GM19395 (cell line): ENCODE data around the gene RPS21.

Source experiments
- ATAC-seq: cut with Tn5 transposase; IDR thresholded peaks from one replicate; pipeline ENCODE4 v1.9.1; 2021; ENCODE audit warnings: mild to moderate bottlenecking, moderate library complexity; ENCODE audit not compliant: unreplicated experiment

Gene RPS21

DNA sequence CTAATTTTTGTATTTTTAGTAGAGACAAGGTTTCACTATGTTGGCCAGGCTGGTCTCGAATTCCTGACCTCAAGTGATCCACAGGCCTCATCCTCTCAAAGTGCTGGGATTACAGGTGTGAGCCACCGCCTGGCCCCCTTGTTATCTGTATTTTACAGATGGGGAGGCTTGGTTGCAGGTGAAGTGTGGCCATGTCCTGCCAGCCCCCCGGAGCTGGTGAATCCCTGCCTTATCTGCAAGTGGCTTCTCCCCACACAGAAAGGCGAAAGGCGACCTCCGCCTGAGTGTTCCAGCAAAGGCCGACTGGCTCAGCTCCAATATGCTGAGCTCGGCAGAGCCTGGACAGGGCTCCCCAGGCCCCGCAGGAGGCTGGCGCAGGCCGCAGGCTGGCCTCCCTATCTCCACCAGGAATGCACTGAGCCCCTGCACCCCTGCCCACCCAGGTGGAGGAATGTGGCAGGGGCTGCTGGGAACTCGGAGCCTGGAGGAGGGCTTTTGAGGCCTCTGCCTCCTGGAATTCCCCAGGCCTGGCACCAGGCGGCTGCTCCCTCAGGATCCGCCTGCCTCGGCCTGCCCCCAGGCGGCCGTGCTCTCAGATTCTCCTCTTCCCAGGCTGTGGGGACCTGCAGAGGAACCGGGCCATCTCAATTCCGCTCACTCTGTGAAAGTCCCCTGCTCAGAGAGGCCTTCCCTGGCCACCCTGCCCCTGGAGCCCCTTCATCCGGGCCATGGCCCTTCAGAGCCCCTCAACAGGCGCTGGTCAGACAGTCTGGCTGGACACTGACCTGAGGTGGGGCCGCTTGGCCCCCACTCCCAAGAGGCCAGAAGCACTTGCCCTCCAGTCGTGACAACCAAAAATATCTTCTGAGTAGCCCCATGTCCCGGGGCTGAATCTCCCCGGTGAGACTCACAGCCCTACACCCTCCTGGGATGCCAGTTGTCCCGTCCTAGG, 10.5 kb upstream of the RPS21 start:
- no peak for ATAC-seq

- ATAC-seq, result no peak
Measured at GRCh38 chr20:62377064-62377461, 9.8 kb upstream of the RPS21 start.

DNA sequence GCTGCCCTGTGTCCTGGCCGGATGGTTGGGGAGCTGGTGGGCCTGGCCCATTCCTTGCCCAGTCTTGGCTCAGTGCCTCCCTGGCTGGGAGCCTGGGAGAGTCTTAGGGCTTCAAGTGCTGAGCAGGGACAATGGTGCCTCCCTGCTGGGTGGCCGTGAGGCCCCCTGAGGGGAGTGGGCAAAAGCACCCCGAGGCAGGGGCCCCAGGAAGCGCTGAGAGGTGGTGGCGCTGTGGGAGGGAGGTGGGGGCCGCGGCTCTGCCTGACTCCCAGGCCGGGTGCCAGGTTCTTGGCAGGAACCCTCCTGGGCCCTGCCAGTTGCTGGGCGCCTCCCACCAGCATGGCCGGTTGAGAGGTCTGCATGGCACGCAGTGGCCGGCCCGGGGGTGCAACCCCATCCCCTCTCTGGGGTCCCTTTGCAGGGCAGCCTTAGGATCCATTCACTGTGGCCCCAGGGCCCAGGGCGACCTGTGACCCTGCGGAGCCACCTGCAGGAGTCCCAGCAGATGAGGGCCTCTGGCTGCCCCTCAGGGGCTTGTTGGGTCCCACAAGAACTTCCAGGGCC, 9.2 kb upstream of the RPS21 start:
- no peak for ATAC-seq

GRCh38 chr20:62378215-62378614, 8.7 kb upstream of the RPS21 start:
- ATAC-seq, result no peak

- ATAC-seq, result no peak
Measured at GRCh38 chr20:62381202-62381797, 5.6 kb upstream of the RPS21 start.

GRCh38 chr20:62381842-62382241, 5.1 kb upstream of the RPS21 start:
- no peak for ATAC-seq

DNA sequence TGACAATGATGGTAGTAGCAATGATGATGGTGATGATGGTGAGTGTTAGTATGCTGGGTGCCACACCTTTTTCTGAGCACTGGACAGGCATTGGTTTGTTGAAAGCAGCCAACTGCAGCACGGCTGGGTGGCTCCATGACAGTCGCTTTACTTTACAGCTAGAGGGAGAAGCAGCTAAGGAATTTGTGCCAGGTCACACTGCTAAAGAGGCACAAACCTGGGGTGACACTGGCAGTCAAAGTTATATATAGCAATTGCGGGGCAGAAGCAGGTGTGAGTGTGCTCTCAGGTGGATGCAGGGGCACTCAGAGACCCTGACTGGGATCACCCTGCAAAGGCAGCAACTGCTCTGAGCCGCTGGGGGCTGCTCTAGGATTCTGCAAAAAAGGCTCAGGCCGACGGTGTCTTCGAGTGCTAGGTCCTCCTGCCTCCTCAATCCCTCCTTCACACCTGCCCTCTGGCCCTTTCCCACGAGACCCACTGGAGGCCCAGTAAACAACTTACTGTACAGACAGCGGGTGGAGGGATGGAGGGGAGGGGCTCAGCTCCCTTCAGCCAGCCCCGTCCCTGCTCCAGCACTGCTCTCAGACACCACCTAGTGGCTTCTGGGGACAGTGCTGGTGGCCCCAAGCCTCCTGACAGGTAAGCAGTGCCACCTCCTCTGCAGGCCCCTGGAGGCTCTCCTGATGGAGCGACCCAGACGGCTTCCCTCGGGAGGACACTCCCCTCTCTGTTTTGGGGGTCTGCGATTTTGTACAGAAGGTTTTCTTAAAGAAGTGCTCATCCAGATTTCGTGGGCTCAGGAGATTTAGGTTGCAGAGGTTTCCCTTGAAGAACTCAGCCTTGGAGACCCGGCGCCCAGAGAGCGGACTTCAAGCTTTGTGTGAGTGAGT, 4.4 kb upstream of the RPS21 start:
- peak; percentile 53 for ATAC-seq

DNA sequence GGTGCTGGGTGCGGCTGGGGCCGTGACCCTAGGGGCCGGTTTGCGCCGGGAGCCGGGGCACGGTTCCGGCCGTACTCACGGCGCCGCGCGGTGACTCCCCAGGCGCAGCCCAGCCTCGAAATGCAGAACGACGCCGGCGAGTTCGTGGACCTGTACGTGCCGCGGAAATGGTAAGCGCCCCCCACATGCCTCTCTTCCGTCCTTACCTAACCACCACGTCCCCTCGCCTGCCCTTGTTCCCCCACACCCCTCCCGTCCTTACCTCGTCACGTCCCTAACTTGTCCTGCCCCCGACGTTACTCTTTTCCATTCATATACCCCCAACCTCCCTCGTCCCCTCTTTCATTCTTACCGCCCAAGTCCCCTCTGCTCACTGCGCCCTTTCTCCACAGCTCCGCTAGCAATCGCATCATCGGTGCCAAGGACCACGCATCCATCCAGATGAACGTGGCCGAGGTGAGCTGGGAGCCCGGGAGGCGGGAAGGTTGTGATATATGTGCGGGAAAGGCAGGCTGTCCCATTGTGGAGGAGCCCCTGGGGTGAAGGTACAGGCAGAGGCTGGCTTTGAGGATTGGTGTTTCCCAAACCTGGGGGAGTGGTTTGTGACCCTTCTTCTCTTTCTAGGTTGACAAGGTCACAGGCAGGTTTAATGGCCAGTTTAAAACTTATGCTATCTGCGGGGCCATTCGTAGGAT, 463 bp downstream of the RPS21 start:
- ATAC-seq, result peak; percentile 4

DNA sequence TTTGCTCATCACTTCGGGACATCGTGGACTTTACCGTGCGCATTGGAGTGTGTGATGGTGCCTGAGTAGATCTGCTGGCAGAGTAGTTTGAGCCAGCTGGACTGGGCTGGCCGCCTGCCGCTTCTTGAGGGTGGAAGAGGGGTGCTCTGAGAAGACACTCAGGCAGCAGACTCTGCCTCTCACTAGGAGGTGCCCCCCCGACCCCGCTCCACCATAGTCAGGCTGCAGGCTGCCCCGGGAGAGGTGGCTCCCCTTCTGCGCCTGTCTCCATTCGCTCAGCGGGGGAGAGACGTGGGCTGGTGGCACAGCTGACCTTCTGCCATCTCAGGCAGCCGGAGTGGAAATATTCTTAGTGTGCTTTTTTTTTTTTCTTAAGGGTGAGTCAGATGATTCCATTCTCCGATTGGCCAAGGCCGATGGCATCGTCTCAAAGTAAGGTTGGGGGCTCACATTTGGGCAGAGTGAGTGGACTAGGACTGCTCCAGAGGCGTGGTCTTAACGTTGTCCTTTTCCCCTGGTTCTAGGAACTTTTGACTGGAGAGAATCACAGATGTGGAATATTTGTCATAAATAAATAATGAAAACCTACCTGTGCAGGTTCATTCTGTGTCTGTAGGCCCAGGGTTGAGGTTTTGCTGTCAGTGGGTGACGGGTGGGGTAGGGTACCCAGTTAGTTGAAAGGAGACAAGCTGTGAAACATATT, 1.2 kb downstream of the RPS21 start:
- no peak for ATAC-seq

DNA sequence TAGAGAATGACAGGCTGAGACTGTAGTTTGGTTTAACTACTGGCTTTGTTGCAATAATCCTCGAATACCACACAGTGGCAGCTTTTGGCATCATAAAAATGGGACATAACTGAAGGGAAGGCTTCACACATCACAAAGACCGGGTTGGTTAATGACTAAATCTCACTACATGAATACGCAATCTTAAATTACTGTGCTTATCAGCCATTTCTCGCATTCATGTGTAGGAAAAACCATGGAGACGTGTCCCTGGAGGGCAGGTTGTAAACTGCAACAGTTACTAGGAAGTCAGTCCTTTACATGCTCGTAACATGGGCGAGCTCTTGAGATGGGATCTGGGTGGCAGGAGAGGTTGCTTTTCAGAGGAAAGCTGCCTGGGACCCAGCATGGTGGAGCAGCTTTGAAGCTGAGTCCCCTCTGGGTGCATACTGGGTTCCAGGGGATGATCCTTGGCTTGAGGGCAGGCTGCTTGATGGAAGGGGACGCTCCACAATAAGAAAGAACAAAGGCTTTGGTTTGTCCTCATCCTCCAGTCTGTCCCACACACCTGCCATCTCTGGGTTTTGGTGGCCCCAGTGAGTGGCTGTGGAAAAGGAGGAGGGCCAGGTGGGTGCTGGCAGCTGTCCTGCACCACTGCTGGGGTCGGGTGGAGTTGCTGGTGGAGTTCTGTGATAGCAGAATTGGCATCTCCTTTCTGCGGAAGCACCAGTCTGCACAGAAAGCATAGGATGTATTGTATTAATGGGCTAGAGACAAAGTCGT, 2.1 kb downstream of the RPS21 start:
- no peak for ATAC-seq

- ATAC-seq, result no peak
Measured at GRCh38 chr20:62389601-62390087, 2.7 kb downstream of the RPS21 start.

DNA sequence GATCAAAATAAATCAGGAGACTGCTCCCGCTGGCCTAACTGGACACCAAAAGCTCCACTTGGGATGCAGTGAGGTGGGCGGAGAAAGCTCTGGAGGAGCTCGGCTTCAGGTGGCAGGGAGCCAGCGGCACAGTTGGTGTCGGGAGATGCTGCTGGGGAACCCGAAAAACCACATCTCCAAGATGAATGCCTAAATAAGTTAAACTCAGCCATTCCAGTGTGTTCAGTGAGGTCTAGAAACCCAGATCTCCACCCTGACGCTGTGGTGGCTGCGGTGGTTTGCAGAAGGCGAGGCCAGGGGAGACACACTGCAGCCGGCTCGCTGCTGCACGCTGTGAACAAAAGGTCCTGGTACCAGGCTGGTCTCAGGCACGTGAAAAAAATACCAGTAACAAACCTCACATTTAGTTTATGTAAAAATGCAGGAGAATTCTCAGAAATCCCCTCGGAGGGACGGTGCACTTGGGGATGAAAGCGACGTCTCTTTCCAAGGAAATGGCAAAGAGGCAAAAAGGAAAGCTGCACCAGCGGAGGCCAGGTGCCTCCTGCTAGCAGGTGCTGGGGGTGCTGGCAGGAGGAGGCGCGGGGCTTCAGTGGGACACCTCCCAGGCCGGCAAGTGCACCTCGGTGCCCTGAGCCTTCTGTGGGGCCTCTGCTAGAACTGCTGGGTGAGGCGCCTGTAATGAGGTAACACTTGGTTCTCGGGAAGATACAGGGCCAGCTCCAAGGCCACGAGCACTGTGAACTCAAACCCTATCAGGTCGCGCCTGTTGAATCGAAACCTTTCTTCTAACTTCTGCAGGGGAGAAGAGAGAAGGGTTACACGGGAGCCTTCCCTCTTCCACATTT, 3.6 kb downstream of the RPS21 start:
- no peak for ATAC-seq

GRCh38 chr20:62391165-62392076, 4.5 kb downstream of the RPS21 start:
- ATAC-seq, result no peak

- ATAC-seq, result no peak
Measured at GRCh38 chr20:62392077-62392418, 5.1 kb downstream of the RPS21 start.

DNA sequence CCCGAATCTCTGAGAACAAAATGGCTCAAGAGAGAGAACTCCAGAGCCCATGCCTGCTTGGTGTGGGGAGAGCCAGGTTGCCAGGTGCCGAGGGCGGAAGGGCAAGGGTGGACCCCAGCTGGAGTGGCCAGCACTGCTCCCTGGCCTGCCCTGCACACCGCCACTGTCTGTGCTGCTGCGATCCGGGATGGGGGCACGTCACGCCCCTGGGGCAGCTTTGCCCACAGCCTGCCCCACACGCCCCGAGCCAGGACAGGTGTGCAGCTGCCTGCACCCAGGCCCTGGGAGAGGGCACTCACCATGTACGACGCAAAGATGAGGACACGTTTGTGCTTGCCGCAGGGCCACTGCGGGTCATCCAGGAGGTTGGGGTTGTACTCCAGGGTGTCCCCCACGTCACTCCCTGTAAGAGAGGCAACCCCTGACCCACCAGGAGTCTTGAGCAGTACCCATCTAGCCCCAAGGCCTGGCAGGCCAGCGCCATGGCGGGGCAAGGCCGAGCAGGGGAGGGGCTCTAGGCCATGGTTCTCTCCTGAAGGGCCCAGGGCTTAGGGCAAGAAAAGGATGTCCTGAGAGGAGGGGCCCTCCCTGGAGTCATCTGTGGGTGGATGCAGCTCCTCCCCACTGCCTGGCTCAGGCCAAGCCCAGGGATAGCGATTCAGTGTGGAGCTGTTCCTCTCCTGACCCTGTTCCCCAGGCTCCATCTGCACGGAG, 5.9 kb downstream of the RPS21 start:
- ATAC-seq, result no peak

- no peak for ATAC-seq
Measured at GRCh38 chr20:62393335-62393665, 6.4 kb downstream of the RPS21 start.

GRCh38 chr20:62393830-62394229, 6.9 kb downstream of the RPS21 start:
- no peak for ATAC-seq
